Left renal cortex interstitium (tissue), 4 donors: Measurements from ENCODE around the gene COLQ. TPM values are rescaled to one million over a fixed set of nuclear protein-coding genes. Genes with fewer than 3 reads are reported as not detected.
"Not testable (repeated sequence)": the region's sequence is repeated elsewhere in the genome, so short reads cannot be mapped to it uniquely, and the experiment has no call there.

Source experiments
- DNase-seq, 4 donors: peaks; one replicate each; pipeline ENCODE4 v3.0.0-alpha.2; 2013; ENCODE audit warnings: low read depth in 4 of 4, low spot score in 2 of 4, missing footprints in 1 of 4
- polyA plus RNA-seq, 4 donors: library from polyadenylated mRNA; unstranded; fragments of 120-200 nt; gene quantifications; one replicate each; pipeline ENCODE4 v1.2.1, GENCODE V29; 2013; ENCODE audit not compliant: insufficient read length in 4 of 4

The COLQ gene
- 10 to 100 TPM in 2 of 4 donors, 1 to 10 TPM in 2; 3.0 to 13.5 (median 7.4) TPM for polyA plus RNA-seq

DNA sequence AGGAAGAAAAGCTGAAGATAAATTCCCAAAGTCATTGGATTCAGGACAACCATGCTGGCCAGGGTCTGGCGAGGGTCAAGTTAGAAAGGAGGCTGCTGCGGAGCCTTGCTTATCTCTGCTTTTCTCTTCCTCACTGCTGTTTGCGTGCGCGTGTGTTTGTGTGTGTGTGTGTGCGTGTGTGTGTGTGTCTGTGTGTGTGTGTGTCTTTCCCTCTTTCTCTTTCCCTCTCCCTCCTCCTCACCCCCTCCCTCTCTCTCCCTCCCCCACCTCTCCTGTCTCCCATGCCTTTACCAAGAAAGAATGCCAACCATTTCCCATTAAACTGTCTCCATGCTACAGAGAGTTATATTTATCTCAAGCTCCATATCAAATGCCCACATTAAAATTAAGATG is at the start of gene COLQ:
Gene COLQ (minus strand): TSS at position 134 of the 393 bp plus-strand sequence. CDS start 81 bp downstream, at position 53.
- DNase-seq: no peak

DNA sequence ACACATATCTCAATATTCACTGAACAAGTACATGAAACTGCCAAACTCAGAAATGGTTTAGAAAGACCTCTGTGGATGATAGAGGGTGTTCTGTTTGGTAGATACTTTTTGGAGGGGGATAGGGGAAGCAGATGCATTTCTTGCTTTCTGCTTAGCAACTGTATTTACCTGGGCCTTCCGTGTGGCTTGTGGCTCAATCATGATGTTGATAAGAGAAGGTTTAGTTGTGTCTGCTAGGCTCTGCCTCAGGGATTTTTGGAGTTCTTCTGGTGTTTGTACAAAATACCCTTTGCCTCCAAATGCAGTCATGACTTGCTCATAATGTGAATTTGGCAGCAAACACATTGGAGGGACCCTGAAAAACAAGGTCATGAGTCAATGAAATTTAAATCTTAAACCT is 41.7 kb upstream of the COLQ start:
- DNase-seq: no peak

DNA sequence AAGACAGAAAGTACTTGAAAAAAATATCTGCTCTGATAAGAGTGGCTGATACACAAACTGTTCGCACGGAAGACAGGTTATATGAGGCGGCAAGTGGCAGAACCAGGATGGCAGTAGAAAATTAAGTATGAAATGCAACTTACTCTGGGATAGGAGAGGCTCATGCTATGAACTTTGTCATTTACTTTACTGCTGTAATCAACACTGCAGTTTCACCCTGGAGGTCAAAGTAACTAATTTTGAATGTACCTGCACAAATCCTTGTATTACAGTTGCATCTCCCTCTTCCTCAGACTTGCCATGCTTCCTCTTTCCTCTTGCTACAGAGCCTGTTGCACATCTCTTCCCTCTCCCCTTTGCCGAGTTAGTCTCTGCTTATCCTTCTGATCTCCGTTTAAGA is 41.1 kb upstream of the COLQ start:
- no peak for DNase-seq

DNA sequence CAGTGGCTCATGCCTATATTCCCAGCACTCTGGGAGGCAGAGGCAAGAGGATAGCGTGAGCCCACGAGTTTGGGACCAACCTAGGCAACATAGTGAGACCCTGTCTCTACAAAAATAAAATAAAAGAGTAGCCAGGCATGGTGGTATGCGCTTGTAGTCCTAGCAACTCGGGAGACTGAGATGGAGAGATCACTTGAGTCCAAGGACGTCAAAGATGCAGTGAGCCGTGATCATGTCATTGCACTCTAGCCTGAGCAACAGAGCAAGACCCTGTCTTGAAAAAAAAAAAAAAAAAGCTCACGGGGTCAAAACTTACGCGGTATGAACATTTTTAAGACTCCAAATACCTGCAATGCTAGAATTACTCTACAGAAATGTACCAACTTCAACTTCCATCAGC is 37.1 kb upstream of the COLQ start:
- no peak for DNase-seq

DNA sequence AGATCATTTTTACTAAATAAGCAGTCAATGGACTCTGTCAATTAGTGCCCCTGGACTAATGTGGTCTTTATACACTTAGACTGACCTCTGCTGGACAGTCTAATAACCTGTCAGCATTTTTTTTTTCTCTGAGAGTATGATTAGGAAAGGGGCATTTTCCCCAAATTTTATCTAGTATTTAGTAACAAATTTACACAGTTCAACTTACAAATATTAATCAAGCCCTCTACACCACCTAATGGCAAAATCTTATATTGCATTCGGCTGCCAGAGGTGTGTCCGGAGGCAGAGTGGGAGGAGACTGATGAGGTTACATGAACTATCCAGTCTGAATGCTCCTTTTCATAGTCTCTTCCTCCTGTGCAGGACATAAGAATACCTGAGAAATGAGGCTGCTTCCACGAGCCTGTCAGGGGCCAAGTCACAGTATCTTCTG is 36.0 kb upstream of the COLQ start:
- DNase-seq: peak; percentile 11 to 62 (median 34)

DNA sequence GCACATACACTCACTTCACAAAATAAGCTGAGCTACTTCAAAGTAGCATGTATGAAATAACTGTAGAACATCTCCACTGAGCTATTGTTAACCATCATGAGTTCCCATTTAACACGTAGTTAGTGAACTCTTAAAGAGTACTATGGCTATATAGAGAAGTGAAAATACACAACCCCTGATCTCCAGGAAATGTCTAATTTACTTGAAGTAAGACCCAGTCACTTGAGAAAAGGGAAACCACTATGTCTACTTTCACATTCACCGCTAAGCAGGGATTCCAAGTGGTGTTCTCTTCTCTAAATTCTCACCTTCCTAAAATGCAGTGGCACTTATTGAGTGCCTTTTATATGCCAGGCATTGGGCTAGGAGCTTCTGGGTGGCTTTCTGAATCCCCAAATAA is 35.0 kb upstream of the COLQ start:
- DNase-seq: no peak

DNA sequence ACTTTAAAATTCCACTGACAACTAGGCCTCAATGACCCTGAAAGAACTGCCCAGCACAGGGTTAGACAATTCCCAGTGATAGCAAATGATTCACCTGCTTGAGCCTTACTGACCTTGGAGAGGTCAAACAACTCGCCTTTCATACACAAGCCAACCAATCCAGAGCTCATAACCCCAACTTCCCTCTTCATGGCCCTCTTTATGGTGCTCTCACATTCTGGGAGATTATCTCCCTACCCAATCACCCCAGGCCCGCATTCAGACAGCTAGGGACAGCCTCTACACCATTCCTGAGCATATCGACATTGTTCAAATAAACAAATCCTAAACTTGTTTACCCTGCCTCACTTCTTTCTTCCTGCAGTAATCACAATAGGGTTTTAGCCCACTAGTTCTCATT is 32.2 kb upstream of the COLQ start:
- DNase-seq: no peak

DNA sequence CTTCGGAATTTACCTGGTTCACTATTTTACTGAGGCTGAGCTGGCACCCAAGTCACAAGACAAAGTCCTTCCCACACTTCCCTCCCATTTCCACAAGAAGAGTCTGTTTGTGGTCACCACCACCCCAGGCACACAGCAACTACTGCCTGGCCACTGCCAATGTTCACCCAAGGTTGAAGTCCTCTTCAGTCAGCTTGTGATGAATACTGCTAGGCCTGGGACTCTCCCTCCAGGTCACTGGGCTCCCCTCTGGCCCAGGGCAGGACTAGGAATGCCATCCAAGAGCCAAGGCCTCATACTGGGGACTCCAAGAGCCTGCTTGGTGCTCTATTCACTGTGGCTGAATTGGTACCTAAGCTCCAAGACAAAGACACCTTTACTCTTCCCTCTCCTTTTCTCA is 30.4 kb upstream of the COLQ start:
- no peak for DNase-seq

DNA sequence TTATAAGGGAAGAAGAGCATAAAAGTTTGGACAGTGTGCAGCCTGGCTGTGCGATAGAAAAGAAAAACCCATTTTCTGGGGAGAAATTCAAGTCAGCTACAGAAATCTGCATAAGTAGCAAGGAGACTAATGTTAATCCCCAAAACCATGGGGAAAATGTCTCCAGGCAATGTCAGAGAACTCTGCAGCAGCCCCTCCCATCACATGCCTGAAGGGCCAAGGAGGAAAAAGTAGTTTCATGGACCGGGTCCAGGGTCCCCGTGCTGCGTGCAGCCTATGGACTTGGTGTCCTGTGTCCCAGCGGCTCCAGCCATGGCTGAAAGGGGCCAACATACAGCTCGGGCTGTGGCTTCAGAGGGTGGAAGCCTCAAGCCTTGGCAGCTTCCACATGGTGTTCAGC is 28.3 kb upstream of the COLQ start:
- DNase-seq: no peak

DNA sequence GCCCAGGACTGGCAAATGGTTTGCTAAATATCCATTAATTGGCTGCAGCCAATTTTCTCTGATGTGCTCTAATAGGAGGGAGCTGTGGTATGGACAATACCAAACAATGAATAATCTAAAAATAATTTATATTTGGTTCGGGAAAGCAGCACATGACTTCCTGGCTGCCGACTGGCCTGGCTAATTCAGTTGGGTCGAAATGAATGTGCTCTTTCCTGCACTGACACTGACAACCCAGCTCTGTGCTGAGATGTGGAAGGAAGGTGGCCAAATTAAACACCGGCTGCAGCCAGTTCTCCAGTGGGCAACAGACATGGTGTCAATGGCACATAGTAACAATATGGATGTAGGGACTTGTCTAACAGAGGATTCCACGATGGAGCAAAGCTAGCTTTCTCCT is 21.1 kb upstream of the COLQ start:
- DNase-seq: no peak

DNA sequence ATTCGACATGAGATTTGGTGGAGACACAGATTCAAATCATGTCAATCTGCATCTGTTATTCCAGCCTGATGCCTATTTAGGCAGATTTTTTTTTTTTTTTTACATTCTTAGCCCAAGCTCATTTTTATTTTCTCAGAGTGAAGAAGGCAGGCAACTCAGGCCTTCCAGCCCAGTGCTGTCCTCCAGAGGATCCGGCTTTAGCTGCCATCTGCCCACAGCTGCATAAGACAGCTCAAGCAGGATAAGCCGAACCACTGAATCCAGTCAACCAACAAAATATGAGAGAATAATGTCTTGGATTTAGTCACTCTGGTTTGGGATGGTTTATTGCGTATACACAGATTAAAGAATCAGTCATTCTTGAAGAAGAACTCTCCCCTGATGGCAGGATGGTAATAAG is 19.9 kb upstream of the COLQ start:
- DNase-seq: no peak

DNA sequence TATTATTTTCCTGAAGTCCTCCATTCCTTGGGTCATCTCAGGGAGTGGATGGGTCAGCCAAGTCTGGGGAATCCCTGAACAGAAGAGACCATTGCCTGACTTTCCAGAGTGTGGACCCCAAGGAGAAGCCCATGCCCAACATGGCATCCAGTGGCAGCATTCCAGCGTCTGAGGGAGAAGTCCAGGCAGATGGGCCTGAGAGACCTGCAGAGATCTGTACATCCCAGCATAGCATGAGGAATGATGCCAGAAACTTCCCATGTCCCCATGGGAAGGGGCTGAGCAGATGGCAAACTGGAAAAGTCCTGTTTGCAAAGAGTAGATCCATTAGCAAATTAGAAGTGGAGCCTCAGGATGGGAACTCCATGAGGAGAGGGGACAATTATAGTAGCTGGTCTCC is 17.6 kb upstream of the COLQ start:
- no peak for DNase-seq

DNA sequence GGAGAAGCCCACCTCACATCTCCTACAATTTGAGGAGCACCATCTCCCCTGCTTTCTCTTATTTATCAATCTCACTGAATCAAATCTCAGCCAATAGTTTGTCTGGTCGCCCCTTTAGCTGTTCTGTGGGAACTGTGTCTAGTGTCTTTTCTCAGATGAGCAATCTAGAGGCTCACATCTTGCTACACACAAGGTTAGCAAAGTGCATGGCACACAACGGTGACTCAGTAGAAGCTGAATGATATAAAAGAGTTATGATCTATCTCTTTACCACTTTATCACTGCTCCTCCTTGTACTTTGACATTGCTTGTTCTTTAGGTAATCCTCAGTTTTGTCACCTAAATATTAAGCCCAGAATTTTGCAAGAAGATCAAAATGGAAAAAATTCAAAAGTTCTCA is 16.8 kb upstream of the COLQ start:
- DNase-seq: no peak

DNA sequence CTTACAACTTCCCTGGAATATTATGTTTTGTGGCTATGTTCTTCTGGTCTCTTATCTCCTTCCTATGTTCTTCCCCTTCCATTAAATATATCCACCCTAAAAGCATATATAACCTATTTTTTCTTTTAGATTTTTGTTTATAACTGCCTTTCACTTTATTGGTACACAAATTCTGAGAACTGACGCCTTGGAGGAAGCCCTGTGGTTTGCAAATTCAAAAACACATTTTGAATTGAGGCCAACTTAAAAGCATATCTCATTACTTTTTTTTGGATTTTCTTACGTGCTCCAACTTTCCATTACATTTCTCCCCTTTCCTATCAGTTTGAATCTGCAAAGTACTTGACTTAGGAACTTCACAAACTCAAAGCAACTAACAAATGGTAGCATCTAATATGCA is 15.3 kb upstream of the COLQ start:
- DNase-seq: no peak

DNA sequence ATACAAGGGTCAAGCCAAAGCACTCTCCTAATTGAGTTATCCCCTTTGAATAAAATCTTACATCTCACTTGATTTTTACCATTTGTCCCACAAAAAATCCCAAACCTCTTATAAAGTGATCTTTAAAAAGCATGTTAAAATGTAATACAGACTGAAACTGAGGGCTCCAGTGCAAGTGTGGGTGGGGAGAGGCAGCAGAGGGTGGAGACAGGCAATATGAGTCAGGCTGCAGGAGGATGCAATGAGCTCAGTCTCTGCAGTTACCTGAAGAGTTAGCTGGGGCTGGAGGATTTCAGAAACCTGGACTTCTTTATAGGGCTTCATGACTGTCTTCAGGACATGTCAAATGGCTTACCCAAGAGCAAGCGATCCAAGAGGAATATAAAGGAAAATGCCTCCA is 14.2 kb upstream of the COLQ start:
- DNase-seq: no peak

DNA sequence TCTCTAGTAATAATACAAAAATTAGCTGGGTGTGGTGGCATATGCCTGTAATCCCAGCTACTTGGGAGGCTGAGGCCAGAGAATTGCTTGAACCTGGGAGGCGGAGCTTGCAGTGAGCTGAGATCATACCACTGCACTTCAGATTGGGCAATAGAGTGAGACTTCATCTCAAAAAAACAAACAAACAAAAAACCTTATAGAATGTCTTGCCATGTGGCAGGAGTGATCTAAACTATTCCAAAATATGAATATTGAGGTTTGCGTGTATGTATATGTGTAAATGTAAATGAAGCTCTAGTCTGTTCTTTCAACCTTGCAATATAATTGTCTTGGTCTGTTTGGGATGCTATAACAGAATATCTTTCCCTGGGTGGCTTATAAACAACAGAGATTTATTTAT is 11.1 kb upstream of the COLQ start:
- DNase-seq: not testable (repeated sequence)

DNA sequence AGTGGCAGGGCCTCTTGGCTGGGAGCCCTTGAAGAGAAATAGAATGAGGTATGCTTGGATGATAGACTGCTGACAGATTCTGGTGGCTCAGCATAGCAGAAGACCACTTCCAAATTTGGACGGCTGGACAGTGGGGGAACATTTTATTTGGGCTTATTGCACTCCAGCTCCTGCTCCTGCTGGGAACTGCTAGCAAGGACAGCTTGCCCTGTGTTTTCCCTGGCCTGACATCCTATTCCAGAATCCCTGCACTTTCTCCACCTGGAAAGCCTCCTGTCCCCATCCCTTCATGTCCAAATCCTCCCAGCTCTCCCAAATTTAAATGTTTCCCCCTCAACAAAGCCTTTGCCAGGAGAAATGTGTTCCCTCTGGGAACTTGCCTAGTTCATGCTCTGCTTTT is 9.8 kb upstream of the COLQ start:
- no peak for DNase-seq

DNA sequence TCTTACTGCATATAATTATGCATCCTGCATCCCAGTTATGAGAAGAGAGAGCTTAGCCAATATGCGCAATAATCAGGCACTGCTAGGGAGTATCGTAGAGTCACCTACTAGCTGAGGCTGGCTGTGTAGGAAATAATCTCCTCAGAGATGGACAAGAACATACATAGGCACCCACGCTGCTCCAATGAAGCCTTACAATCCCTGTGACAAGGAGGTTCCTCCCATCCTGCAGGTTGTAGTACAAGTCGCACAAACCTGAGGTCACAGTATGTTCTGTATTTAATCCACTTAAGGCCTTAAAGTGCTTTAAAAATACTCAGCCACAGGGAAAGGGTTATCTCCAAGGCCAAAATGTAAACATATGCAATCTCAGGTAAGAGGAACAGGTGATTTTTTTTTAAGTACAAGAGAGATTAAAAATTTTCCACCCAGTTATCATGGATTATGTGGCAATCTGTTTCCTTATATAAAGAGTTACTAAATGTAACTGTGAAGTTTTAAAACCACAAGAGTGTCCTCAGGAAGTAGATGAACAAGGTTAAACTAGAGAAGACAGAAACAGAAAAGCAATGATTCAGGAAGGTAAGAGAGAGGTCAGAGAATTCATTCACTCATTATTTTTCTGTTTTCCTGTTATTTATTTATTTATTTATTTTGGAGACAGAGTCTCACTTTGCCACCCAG is 7.5 kb upstream of the COLQ start:
- DNase-seq: no peak

DNA sequence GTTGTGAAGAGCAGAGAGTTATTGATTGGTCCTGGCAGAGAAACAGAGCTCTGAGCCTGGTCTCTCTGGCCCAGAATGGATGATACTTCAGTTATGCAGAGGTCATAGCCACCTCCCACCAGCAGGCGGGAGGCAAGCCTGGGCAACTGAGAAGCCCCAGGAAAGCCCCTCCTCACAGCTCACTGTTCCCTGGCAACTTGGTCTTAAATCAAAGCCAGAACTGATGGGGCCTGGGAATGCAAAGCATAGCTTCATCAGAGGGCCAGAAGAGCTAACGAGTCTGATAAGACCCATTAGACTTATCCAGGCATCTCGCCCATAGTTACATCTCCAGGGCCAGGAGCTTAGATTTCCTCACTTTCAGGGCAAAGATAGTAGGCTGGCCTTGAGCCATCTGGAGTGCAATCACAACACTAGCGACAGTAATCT is 5.5 kb upstream of the COLQ start:
- no peak for DNase-seq

DNA sequence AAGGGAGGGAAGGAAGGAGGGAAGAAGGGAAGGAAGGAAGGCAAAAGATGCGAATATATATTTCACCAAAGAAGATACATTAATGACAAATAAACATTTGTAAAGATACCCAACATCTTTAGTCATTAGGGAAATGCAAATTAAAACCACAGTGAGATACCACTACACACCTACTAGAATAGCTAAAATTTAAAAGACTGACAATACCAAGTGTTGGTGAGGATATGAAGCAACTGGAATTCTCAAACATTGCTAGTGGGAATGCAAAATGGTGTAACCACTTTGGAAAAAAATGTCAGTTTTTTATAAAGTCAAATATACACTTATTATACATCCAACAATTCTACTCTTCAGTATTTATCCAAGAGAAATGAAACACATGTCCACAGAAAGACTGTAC is 4.3 kb upstream of the COLQ start:
- DNase-seq: no peak

DNA sequence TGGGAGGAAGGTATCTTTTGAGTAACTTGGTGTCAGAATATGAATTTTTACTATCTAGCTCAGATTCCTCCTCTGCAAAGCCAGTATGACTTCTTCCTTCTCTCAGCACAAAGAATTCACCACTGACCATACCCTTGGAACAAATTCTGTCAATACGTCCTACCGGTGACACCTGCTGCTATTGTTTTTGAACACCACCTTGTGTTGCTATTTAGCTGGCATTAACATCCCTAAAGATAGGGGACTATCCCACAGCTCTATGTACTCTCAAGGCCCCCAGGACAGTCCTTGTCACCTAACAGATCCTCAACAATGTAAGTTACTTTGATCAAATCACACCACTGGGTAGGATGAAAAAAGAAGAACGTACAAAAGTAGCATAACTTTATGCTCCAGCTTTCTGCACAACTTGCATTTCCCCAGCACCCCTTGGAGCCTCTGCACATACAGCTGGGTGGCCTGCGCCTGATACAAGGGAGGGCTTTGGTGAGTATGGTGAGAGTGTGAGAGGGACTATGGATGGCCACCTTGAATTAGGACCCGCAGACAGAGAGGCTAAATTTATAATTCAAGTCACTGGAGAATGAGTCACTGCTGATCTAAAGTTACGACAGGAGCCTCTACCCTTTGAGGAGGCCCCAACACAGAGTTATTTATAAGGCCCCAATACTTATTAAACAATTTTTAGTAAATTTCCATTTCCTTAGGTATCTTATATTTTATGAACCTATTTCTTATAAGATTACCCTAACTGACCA is 2.3 kb upstream of the COLQ start:
- no peak for DNase-seq

DNA sequence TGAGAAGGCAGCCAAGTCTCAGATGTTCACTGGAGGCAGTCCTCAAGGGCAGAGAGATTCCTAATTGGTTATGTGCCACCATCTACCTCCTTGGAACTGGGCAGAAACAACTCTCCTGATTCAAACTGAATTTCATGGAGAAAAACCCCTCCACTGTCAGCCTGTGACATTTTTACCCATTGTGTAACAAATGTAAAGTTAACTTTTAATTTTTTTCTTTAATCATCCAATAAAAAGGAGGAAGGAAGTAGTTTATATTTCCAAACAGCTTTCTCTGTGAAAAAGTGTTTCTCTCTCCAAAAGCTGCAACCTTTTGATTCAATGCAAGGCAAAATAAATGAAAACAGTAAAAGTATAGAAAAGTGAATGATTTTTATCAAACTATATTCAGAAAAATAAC is 510 bp upstream of the COLQ start:
- DNase-seq: no peak
